Thoracic aorta (tissue), 2 donors: Measurements from ENCODE around the gene CAMTA2. TPM values are rescaled to one million over a fixed set of nuclear protein-coding genes. Genes with fewer than 3 reads are reported as not detected.

Experiments
- ATAC-seq: fragments of 150-250 bp; one replicate; pipeline ENCODE4 v1.8.0; 2017; ENCODE audit warnings: low read depth; ENCODE audit not compliant: insufficient number of reproducible peaks, low FRiP score
- DNase-seq: peaks from one replicate; pipeline ENCODE4 v3.0.0-alpha.2; 2020; ENCODE audit warnings: low spot score
- H3K27ac ChIP-seq, 2 donors: fragments of 200-600 bp; sonication (generic); 1 replicate in 1 of 2; 2 replicates in 1 of 2; pipeline ENCODE4 v1.5.1; 2016; ENCODE audit warnings: mild to moderate bottlenecking in 2 of 2, moderate library complexity in 2 of 2
- H3K27me3 ChIP-seq: fragments of 200-600 bp; sonication (generic); replicated peaks from 2 replicates; pipeline ENCODE4 v1.6.0; 2016; ENCODE audit warnings: mild to moderate bottlenecking; ENCODE audit not compliant: insufficient read depth
- H3K36me3 ChIP-seq: fragments of 200-600 bp; sonication (generic); one replicate; pipeline ENCODE4 v1.5.1; 2016
- H3K4me1 ChIP-seq, 2 donors: fragments of 200-600 bp; sonication (generic); 1 replicate in 1 of 2; 2 replicates in 1 of 2; pipeline versions ENCODE4 v1.5.1 to v1.6.0; 2016; ENCODE audit warnings: low read depth in 2 of 2, mild to moderate bottlenecking in 1 of 2; ENCODE audit not compliant: control insufficient read depth in 1 of 2
- H3K4me3 ChIP-seq: fragments of 200-600 bp; sonication (generic); 2 replicates; pipeline ENCODE4 v1.5.1; 2016; ENCODE audit warnings: mild to moderate bottlenecking
- H3K9me3 ChIP-seq: fragments of 200-600 bp; sonication (generic); 2 replicates; pipeline ENCODE4 v1.5.1; 2016
- CTCF ChIP-seq: fragments of 200-600 bp; sonication (generic); IDR thresholded peaks from one replicate; pipeline ENCODE4 v1.5.1; 2019; ENCODE audit warnings: antibody characterized with exemption
- total RNA-seq, 2 donors: library from RNA; depleted of rRNA; stranded (reverse); fragments of >200 nt; gene quantifications; one replicate each; pipeline versions ENCODE4 v1.1.0 to v1.2.3, GENCODE V29; 2016

CAMTA2 gene
- total RNA-seq, 2 donors from 2014 or later = 31.3 to 34.0 TPM

GRCh38 chr17:4921320-4921719 lies 66.2 kb downstream of the CAMTA2 start:
- no peaks in the 10 kb centered on the region for H3K36me3 ChIP-seq
- H3K27ac ChIP-seq = no peak overlapping the region
- ATAC-seq = no peak
- no peak for TF ChIP-seq CTCF
- no peaks in the 10 kb centered on the region for H3K27me3 ChIP-seq
- no peaks in the 10 kb centered on the region for H3K4me1 ChIP-seq
- no peak for DNase-seq
- no peaks in the 10 kb centered on the region for H3K9me3 ChIP-seq
- H3K4me3 ChIP-seq = no peak overlapping the region

DNA sequence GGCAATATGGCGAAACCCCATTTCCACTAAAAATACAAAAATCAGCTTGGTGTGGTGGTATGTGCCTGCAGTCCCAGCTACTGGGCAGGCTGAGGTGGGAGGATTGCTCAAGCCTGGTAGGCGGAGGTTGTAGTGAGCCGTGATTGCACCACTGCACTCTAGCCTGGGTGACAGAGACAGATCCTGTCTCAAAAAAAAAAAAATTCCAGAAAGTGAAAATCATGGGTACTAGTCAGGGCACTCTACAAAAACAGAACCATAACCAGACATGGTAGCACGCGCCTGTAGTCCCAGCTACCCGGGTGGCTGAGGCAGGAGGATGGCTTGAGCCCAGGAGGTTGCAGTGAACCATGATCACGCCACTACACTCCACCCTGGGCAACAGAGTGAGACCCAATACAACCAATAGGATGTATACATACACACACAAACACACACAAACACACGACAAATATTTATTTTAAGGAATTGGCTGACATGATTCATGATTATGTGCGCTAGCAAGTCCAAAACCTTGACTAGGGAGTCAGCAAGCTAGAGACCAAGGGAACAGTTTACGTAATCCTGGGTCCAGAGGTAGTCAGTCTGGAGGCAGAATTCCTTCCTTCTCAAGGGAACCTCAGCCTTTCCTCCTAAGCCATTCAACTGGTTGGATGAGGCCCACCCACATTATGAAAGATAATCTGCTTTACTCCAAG lies 67.0 kb downstream of the CAMTA2 start:
- ATAC-seq (no peak), DNase-seq (no peak)
- H3K27me3 ChIP-seq = no peaks in the 10 kb centered on the region
- no peaks in the 10 kb centered on the region for H3K4me1 ChIP-seq
- no peaks in the 10 kb centered on the region for H3K9me3 ChIP-seq
- no peak overlapping the region for H3K27ac ChIP-seq
- H3K36me3 ChIP-seq = no peaks in the 10 kb centered on the region
- no peak for TF ChIP-seq CTCF
- H3K4me3 ChIP-seq = no peak overlapping the region

GRCh38 chr17:4919511-4920047 lies 67.9 kb downstream of the CAMTA2 start:
- Histone ChIP-seq H3K4me1 (no peaks in the 10 kb centered on the region), H3K36me3 (no peaks in the 10 kb centered on the region), H3K9me3 (no peaks in the 10 kb centered on the region), H3K27ac (no peak overlapping the region), H3K4me3 (no peak overlapping the region), H3K27me3 (no peaks in the 10 kb centered on the region)
- TF ChIP-seq CTCF = no peak
- DNase-seq (no peak), ATAC-seq (no peak)

Other genes with a start within 250 kb of the CAMTA2 start
- gene ZMYND15, start 247.8 kb downstream of the CAMTA2 start, total RNA-seq = 1 to 10 TPM; 2.5 to 5.8 TPM
- gene CXCL16, start 247.7 kb downstream of the CAMTA2 start, total RNA-seq = 10 to 100 TPM; 27.6 to 41.7 TPM
- gene TM4SF5, start 215.8 kb downstream of the CAMTA2 start, total RNA-seq = not detected
- 1 to 10 TPM; 5.9 to 8.3 TPM for gene VMO1, start 201.3 kb downstream of the CAMTA2 start, total RNA-seq
- gene GLTPD2, start 198.7 kb downstream of the CAMTA2 start, total RNA-seq = not detected
- 100 to 1,000 TPM in 1 of 2 donors, 10 to 100 TPM in 1; 70.0 to 160 TPM for gene PSMB6, start 191.5 kb downstream of the CAMTA2 start, total RNA-seq
- 10 to 100 TPM; 38.3 to 75.3 TPM for gene PLD2, start 180.5 kb downstream of the CAMTA2 start, total RNA-seq
- gene MINK1, start 154.3 kb downstream of the CAMTA2 start, total RNA-seq = 10 to 100 TPM; 44.0 to 45.0 TPM
- gene C17orf107, start 88.1 kb downstream of the CAMTA2 start, total RNA-seq = 1 to 10 TPM; 1.9 to 5.6 TPM
- 1 to 10 TPM in 1 of 2 donors, not detected in 1; 4.1 TPM for gene CHRNE, start 84.6 kb downstream of the CAMTA2 start, total RNA-seq
- not detected for gene GP1BA, start 55.4 kb downstream of the CAMTA2 start, total RNA-seq
- gene SLC25A11, start 47.6 kb downstream of the CAMTA2 start, total RNA-seq = 10 to 100 TPM; 27.0 to 39.7 TPM
- gene RNF167, start 47.4 kb downstream of the CAMTA2 start, total RNA-seq = 10 to 100 TPM; 32.4 to 38.3 TPM
- gene PFN1, start 39.1 kb downstream of the CAMTA2 start, total RNA-seq = 1,000 to 10,000 TPM in 1 of 2 donors, 100 to 1,000 TPM in 1; 806 to 1,230 TPM
- gene ENO3, start 36.6 kb downstream of the CAMTA2 start, total RNA-seq = 1 to 10 TPM; 2.5 to 2.7 TPM
- gene SPAG7, start 19.9 kb downstream of the CAMTA2 start, total RNA-seq = 10 to 100 TPM; 32.3 to 43.1 TPM
- gene INCA1, start 9.8 kb upstream of the CAMTA2 start, total RNA-seq = 1 to 10 TPM in 1 of 2 donors, not detected in 1; 1.2 TPM
- gene KIF1C, start 10.3 kb upstream of the CAMTA2 start, total RNA-seq = 100 to 1,000 TPM; 113 to 152 TPM
- gene SLC52A1, start 47.8 kb upstream of the CAMTA2 start, total RNA-seq = not detected
- 1 to 10 TPM; 3.2 to 6.6 TPM for gene ZFP3, start 90.8 kb upstream of the CAMTA2 start, total RNA-seq
- gene ZNF232, start 124.2 kb upstream of the CAMTA2 start, total RNA-seq = 1 to 10 TPM; 6.7 to 7.2 TPM
- 1 to 10 TPM in 1 of 2 donors, not detected in 1; 2.0 TPM for gene USP6, start 128.4 kb upstream of the CAMTA2 start, total RNA-seq
- 10 to 100 TPM in 1 of 2 donors, 1 to 10 TPM in 1; 8.4 to 15.8 TPM for gene ZNF594, start 204.2 kb upstream of the CAMTA2 start, total RNA-seq
- gene SCIMP, start 247.2 kb upstream of the CAMTA2 start, total RNA-seq = 10 to 100 TPM; 13.4 to 14.9 TPM